HFF-Myc (cell line): Measurements from ENCODE around the gene PLA2G4C.
A peak's percentile ranks its signal among the peaks of the same experiment; 100 is the strongest.

ENCODE experiments used
- DNase-seq: peaks from one replicate; pipeline ENCODE4 v3.0.0-alpha.2; 2011; ENCODE audit warnings: low read depth; ENCODE audit errors: extremely low read depth
- H3K4me3 ChIP-seq: replicated peaks from 2 replicates; pipeline ENCODE4 v1.5.1; 2011; ENCODE audit warnings: low read depth, mild to moderate bottlenecking, control low read depth, low read length
- TF ChIP-seq, protein P1 (sequence below): IDR thresholded peaks from 2 replicates; pipeline ENCODE4 v1.5.1; 2012; ENCODE audit warnings: mild to moderate bottlenecking, low read depth, low read length, control low read depth; ENCODE audit errors: missing control alignments

The PLA2G4C gene, protein sequence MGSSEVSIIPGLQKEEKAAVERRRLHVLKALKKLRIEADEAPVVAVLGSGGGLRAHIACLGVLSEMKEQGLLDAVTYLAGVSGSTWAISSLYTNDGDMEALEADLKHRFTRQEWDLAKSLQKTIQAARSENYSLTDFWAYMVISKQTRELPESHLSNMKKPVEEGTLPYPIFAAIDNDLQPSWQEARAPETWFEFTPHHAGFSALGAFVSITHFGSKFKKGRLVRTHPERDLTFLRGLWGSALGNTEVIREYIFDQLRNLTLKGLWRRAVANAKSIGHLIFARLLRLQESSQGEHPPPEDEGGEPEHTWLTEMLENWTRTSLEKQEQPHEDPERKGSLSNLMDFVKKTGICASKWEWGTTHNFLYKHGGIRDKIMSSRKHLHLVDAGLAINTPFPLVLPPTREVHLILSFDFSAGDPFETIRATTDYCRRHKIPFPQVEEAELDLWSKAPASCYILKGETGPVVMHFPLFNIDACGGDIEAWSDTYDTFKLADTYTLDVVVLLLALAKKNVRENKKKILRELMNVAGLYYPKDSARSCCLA

DNA sequence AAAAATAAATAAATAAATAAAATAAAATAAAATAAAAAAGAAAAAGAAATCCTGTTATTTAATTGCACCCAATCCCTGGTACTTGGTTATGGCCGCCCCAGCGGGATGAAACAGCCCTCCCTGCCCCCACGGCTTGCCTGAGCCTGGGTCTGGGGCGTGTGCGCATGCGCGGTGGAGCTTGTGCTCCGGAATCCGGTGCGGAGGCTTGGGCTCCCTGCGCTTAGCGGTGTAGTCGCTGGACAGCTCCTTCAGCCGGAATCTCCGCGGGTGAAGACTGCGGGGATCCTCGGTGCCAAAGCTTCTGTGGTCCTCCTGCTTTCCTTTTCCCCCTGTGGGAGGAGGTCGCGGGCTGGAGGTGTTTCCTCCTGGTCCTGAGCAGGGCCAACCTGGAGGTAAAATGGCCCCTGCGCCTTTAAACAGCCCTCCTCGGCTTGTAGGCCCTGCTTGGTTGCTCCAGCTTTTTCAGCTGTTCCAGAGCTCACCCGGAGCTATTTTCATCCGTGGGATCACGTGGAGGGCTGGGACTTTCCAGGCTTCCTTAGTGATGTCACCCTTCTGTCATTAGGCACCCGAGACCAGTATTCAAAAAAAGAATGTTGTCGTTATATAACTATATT is at the start of gene PLA2G4C:
TSS of gene PLA2G4C (minus strand) at position 468 of the 617 bp plus-strand sequence. CDS start 4,288 bp downstream, outside the sequence.
- TF ChIP-seq, protein P1, sequence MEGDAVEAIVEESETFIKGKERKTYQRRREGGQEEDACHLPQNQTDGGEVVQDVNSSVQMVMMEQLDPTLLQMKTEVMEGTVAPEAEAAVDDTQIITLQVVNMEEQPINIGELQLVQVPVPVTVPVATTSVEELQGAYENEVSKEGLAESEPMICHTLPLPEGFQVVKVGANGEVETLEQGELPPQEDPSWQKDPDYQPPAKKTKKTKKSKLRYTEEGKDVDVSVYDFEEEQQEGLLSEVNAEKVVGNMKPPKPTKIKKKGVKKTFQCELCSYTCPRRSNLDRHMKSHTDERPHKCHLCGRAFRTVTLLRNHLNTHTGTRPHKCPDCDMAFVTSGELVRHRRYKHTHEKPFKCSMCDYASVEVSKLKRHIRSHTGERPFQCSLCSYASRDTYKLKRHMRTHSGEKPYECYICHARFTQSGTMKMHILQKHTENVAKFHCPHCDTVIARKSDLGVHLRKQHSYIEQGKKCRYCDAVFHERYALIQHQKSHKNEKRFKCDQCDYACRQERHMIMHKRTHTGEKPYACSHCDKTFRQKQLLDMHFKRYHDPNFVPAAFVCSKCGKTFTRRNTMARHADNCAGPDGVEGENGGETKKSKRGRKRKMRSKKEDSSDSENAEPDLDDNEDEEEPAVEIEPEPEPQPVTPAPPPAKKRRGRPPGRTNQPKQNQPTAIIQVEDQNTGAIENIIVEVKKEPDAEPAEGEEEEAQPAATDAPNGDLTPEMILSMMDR = no peak
- H3K4me3 ChIP-seq = peak within 1 kb of the TSS; percentile 46

DNA sequence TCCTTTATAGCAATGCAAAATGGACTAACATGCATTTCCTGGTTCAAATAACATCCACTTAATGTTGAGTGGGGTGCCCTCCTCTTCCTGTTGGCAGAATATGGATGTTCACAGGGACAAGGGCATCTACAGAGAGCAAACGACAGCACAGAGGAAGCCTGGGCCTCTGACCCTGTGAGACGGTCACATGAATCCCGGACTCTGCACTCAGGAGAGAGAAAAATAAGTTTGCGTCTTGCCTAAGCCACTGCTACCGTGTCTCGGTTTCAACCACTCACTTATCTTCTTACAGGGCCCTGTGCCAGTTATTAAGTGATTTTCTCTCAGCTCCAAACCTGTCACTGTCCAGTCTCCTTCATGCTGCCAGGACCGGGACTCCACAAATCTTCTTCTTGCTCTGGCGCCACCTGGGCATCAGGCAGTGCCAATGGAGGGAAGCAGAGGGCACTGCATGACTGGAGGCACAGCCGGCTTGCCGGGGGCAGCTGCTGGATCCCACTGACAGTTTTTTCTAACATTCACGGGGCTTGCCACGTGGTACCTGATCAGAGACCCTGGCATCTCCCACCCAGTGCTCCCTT is 47.7 kb upstream of the PLA2G4C start:
- no peak overlapping the region for H3K4me3 ChIP-seq
- no peak for DNase-seq
- TF ChIP-seq, protein P1 = no peak

More for the DNA sequence above, at the start of gene PLA2G4C:
- peak; percentile 69 for DNase-seq

DNA sequence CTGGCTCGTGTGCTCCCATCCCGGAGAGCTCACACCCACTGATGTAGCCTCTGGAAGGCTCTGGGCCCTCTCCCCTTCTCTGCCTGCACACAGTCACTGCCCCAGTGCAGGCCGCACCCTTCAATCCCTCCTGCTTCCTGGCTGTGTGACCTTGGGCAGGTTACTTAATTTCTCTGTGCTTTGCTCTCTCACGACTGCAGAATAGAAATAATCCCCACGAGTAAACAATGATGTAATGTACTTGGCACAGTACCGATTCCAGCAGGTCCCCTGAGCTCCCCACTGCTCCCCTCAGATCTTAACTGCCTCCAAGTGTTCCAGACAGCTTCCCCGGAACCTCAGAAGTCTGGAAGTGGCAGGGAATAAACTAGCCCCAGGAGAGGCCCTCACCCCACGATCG is 43.4 kb upstream of the PLA2G4C start:
- no peak overlapping the region for H3K4me3 ChIP-seq
- DNase-seq = no peak
- TF ChIP-seq, protein P1 = no peak

DNA sequence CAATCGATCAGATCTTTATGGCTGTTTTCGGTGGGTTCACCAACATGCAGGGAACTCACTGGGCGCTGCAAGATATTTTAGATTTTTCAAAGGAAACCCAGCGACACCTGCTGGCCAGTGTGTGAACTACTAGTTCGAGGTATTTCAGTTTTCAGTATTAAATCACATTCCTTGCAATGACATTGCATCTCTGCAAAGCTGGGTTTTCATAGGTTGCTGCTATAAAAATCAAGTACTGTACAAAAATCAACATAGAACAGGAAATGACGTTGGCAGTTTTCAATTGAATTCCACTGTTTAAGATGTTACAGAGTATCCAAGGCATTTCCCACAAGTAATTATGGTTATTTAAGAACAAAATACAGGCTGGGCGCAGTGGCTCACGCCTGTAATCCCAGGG is 41.9 kb upstream of the PLA2G4C start:
- TF ChIP-seq, protein P1 = peak; percentile 71
- H3K4me3 ChIP-seq = no peak overlapping the region
- peak; percentile 31 for DNase-seq

DNA sequence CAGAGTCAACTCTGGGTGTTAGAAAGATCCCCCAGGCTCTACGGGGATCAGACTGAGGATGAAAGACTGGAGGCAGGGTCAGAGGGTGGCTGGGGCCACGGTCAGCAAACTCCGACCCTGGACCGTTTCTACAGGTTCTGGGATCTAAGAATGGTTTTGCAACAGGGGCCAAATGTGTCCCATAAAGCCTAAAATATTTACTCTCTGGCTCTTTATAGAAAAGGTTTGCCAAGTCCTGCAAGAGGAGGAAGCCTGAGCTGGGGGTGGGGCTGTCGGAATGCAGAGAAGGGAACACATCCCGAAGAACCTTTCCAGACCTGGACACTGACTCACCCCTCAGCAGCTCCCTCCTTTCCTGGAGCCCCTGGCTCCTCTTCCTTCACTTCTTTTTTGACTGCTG is 38.8 kb upstream of the PLA2G4C start:
- no peak overlapping the region for H3K4me3 ChIP-seq
- TF ChIP-seq, protein P1 = no peak
- DNase-seq = no peak

DNA sequence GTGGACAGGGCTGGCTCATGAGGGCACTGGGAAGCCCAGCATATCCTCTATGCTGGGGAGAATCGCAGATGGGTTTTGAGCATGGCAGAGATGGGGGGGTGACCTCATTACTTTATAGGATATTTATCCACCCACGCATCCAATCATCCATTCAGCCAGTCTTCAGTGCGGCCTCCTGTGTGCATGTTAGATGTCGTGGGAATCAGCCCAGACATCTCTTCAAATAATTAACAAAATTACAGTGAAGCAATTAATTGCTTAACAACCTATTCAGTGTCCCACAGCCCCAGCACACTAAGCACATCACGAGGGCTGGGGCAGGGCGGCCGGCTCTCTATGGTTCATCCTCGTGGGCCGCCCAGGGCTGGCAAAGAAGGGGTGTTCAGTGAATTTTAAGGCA is 38.0 kb upstream of the PLA2G4C start:
- H3K4me3 ChIP-seq = no peak overlapping the region
- TF ChIP-seq, protein P1 = no peak
- DNase-seq = no peak
